Sigmoid colon (tissue), 4 donors: ENCODE measurements around the gene PFKFB1.

ENCODE experiments used
- CTCF ChIP-seq, 4 experiments: fragments of 450-650 bp in 3 of 4; fragments of 200-600 bp in 1 of 4; IDR thresholded peaks; one replicate each; pipeline ENCODE4 v1.5.1; 2016 to 2019; ENCODE audit warnings: antibody characterized with exemption in 4 of 4, mild to moderate bottlenecking in 3 of 4, moderate library complexity in 2 of 4
- EP300 ChIP-seq, 4 donors: sonication (generic); formaldehyde crosslinking; IDR thresholded peaks; one replicate each; pipeline ENCODE4 v1.6.1; 2017; ENCODE audit warnings: antibody characterized with exemption in 4 of 4
- POLR2A ChIP-seq, 2 donors: fragments of 450-650 bp; IDR thresholded peaks; one replicate each; pipeline ENCODE4 v1.6.1; 2016; ENCODE audit warnings: antibody characterized with exemption in 2 of 2, mild to moderate bottlenecking in 2 of 2, moderate library complexity in 2 of 2
- POLR2AphosphoS5 ChIP-seq, 4 donors: sonication (generic); formaldehyde crosslinking; IDR thresholded peaks; one replicate each; pipeline ENCODE4 v1.6.1; 2017; ENCODE audit warnings: antibody characterized with exemption in 4 of 4

DNA sequence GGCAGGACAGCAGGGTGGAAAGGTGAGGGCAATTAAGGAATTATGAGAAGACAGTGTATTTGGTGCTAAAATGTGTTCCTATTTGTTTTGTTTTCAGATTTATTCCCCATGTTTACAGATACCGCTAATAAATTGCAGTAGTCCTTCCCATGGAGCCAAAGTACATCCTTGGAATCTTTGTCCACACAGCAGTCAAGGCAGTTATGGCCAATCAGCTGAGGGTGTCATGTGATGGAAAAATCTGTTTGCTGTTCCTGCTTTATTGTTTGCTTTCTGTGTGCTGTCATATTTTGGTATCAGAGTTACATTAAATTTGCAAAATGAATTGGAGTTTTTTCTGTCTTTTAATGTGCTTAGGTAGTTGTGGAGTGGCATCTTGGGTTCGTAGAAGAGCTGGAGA is 62.9 kb downstream of the PFKFB1 start:
- TF ChIP-seq CTCF (IDR thresholded peaks at IDR 0.05) (no peak), POLR2A (IDR thresholded peaks at IDR 0.05) (no peak), EP300 (IDR thresholded peaks at IDR 0.05) (no peak), POLR2AphosphoS5 (IDR thresholded peaks at IDR 0.05) (no peak)
